MCF 10A (cell line): ENCODE data around the gene IGFL4. TPM values are rescaled to one million over a fixed set of nuclear protein-coding genes. Genes with fewer than 3 reads are reported as not detected.
"Not testable (repeated sequence)": the region's sequence is repeated elsewhere in the genome, so short reads cannot be mapped to it uniquely, and the experiment has no call there.

ENCODE experiments used
- BruUV-seq: library from RNA; stranded (reverse); fragments of 400-500 nt; replicated peaks from 2 replicates; lab custom pipeline; 2021; lab: Mats Ljungman, UMichigan
- CTCF ChIA-PET: fragments of 300-600 bp; sonication (Branson Sonifier 250); formaldehyde crosslinking; extraction: SDS; loops from one replicate; lab custom pipeline; 2021; ENCODE audit warnings: antibody characterized with exemption, inconsistent platforms; lab: Yijun Ruan, JAX
- POLR2A ChIA-PET: fragments of 300-600, 350-650 bp; sonication (Branson Sonifier 250); formaldehyde crosslinking; extraction: SDS; loops from one replicate; lab custom pipeline; 2020; ENCODE audit warnings: antibody characterized with exemption, inconsistent platforms; lab: Yijun Ruan, JAX
- DNase-seq: peaks from one replicate; pipeline ENCODE4 v3.0.0-alpha.2; 2018; ENCODE audit not compliant: unreplicated experiment
- H3K27ac Mint-ChIP-seq: one replicate; pipeline ENCODE4 v1.8.0; 2022; ENCODE audit warnings: mild to moderate bottlenecking, low read depth, mixed read lengths; ENCODE audit not compliant: unreplicated experiment
- H3K27me3 Mint-ChIP-seq: one replicate; pipeline ENCODE4 v1.8.0; 2022; ENCODE audit warnings: mixed read lengths; ENCODE audit not compliant: insufficient read depth, unreplicated experiment
- H3K36me3 Mint-ChIP-seq: one replicate; pipeline ENCODE4 v1.8.0; 2022; ENCODE audit warnings: mild to moderate bottlenecking, moderate library complexity, mixed read lengths; ENCODE audit not compliant: insufficient read depth, unreplicated experiment
- H3K4me1 Mint-ChIP-seq: one replicate; pipeline ENCODE4 v1.8.0; 2022; ENCODE audit warnings: mixed read lengths; ENCODE audit not compliant: insufficient read depth, unreplicated experiment
- H3K4me3 Mint-ChIP-seq: one replicate; pipeline ENCODE4 v1.8.0; 2022; ENCODE audit warnings: mild to moderate bottlenecking, moderate library complexity, mixed read lengths; ENCODE audit not compliant: unreplicated experiment
- H3K9me3 Mint-ChIP-seq: one replicate; pipeline ENCODE4 v1.8.0; 2022; ENCODE audit warnings: mixed read lengths; ENCODE audit not compliant: unreplicated experiment
- CTCF ChIP-seq: fragments of 200-600 bp; IDR thresholded peaks from one replicate; pipeline ENCODE4 v1.8.0; 2022; ENCODE audit warnings: antibody characterized with exemption, mild to moderate bottlenecking; ENCODE audit not compliant: unreplicated experiment
- intact Hi-C: fragments of 100-400 bp; cut with micrococcal nuclease; formaldehyde crosslinking; loops from 2 replicates; pipeline ENCODE4 v1.14.1; 2022
- total RNA-seq: library from RNA; stranded (reverse); gene quantifications from 2 replicates; pipeline ENCODE4 v1.2.3, GENCODE V29; 2022

The IGFL4 gene
- total RNA-seq, 1 experiment from 2014 or later: not detected

- Mint-ChIP-seq H3K4me1 (peaks cover 34% of the 10 kb centered on the region), H3K36me3 (peaks cover 6% of the 10 kb centered on the region), H3K27me3 (peaks cover 15% of the 10 kb centered on the region), H3K27ac (no peak overlapping the region), H3K9me3 (no peaks in the 10 kb centered on the region), H3K4me3 (no peak overlapping the region)
- no TSS peak for BruUV-seq
- ChIA-PET POLR2A (interaction anchor here (0.6 to 1.7 kb wide), 6 partner anchors 42 to 185 kb away, joined by 3 to 6 read pairs (median 4); no protein-coding TSS in a partner anchor), CTCF (interaction anchor here (0.5 to 7.2 kb wide), 19 partner anchors 9 to 460 kb away, joined by 3 to 265 read pairs (median 4); partner anchors contain the start of gene PGLYRP1)
- TF ChIP-seq CTCF: no peak
- intact Hi-C loops: no loop called here
- DNase-seq: no peak
Measured at GRCh38 chr19:46079576-46079975, 38.8 kb upstream of the IGFL4 start.

- intact Hi-C loops, H3K36me3 Mint-ChIP-seq, H3K4me3 Mint-ChIP-seq, BruUV-seq, H3K9me3 Mint-ChIP-seq, H3K27ac Mint-ChIP-seq: not testable (repeated sequence)
- CTCF ChIA-PET: interaction anchor here (0.6 to 7.2 kb wide), 52 partner anchors 9 to 496 kb away, joined by 3 to 265 read pairs (median 4); partner anchors contain the start of genes IGFL4 and PGLYRP1
- peak; percentile 72 for TF ChIP-seq CTCF
- POLR2A ChIA-PET: interaction anchor here (0.7 to 1.9 kb wide), 8 partner anchors 14 to 186 kb away, joined by 3 to 5 read pairs (median 4); no protein-coding TSS in a partner anchor
- H3K27me3 Mint-ChIP-seq: peaks cover 15% of the 10 kb centered on the region
- peak; percentile 64 for DNase-seq
- peaks cover 34% of the 10 kb centered on the region for H3K4me1 Mint-ChIP-seq
Measured at GRCh38 chr19:46078573-46079332, 38.0 kb upstream of the IGFL4 start.

GRCh38 chr19:46077815-46078167 is 37.0 kb upstream of the IGFL4 start:
- Mint-ChIP-seq H3K9me3 (no peaks in the 10 kb centered on the region), H3K36me3 (peaks cover 6% of the 10 kb centered on the region), H3K4me1 (peaks cover 43% of the 10 kb centered on the region), H3K27ac (no peak overlapping the region), H3K4me3 (peak overlapping the region; percentile 69), H3K27me3 (peaks cover 15% of the 10 kb centered on the region)
- intact Hi-C loops: loop anchor here (1.0 kb wide), 2 partner anchors 48 to 188 kb away; no protein-coding TSS in a partner anchor
- CTCF ChIA-PET: interaction anchor here (0.6 to 7.2 kb wide), 45 partner anchors 10 to 521 kb away, joined by 3 to 265 read pairs (median 4); partner anchors contain the start of genes IGFL4 and PGLYRP1
- DNase-seq: no peak
- TF ChIP-seq CTCF: no peak
- no TSS peak for BruUV-seq
- POLR2A ChIA-PET: interaction anchor here (0.7 to 1.9 kb wide), 8 partner anchors 11 to 187 kb away, joined by 3 to 8 read pairs (median 3); no protein-coding TSS in a partner anchor
